ENCODE results near the gene WLS.

DNA sequence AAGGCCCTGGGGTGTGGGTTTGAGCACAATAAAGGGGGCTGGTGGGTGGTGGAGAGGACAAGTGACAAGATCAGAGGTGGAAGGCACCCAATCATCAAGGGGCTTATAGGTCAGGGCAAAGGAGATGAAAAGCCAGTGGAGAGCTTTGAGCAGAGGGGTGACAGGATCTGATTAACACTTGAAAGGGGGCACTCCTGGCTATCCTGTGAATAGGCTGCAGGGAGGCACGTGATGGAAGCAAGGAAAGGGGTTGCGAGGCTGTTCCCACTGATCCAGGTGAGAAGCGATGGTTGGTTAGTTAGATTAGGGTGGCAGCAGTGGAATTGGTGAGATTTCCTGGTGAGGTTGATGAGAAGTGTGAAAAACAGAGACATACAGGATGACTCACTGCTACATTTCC is 80.6 kb downstream of the WLS start:
- TF ChIP-seq, protein P1, sequence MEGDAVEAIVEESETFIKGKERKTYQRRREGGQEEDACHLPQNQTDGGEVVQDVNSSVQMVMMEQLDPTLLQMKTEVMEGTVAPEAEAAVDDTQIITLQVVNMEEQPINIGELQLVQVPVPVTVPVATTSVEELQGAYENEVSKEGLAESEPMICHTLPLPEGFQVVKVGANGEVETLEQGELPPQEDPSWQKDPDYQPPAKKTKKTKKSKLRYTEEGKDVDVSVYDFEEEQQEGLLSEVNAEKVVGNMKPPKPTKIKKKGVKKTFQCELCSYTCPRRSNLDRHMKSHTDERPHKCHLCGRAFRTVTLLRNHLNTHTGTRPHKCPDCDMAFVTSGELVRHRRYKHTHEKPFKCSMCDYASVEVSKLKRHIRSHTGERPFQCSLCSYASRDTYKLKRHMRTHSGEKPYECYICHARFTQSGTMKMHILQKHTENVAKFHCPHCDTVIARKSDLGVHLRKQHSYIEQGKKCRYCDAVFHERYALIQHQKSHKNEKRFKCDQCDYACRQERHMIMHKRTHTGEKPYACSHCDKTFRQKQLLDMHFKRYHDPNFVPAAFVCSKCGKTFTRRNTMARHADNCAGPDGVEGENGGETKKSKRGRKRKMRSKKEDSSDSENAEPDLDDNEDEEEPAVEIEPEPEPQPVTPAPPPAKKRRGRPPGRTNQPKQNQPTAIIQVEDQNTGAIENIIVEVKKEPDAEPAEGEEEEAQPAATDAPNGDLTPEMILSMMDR (conservative IDR thresholded peaks at IDR 0.05): no peak
- no peak for TF ChIP-seq EZH2 (IDR thresholded peaks at IDR 0.05; ENCODE audit: low read depth)
